ENCODE measurements around the gene TP53TG3E.
"Not testable (repeated sequence)": the region's sequence is repeated elsewhere in the genome, so short reads cannot be mapped to it uniquely, and the experiment has no call there.

The TP53TG3E gene

GRCh38 chr16:33304006-33304405 lies at the start of gene TP53TG3E:
TSS of gene TP53TG3E (plus strand) at chr16:33304306. CDS start at chr16:33304374, 68 bp downstream.
- not testable (repeated sequence) for DNase-seq

GRCh38 chr16:33336226-33337012 lies 32.3 kb downstream of the TP53TG3E start:
- peak; percentile 41 for DNase-seq

GRCh38 chr16:33337627-33338542 lies 33.8 kb downstream of the TP53TG3E start:
- peak; percentile 26 for DNase-seq

GRCh38 chr16:33338543-33338951 lies 34.4 kb downstream of the TP53TG3E start:
- not testable (repeated sequence) for DNase-seq

- peak; percentile 32 for DNase-seq
These were observed 35.3 kb downstream of the TP53TG3E start for GRCh38 chr16:33339093-33340061.

Measured in activated CD4-positive, alpha-beta T cell treated with anti-CD3 and anti-CD28 coated beads, Interleukin-2, amount 50 U/mL, for 16 hours (primary cell).